ENCODE results near the gene MTHFR. TPM values are rescaled to one million over a fixed set of nuclear protein-coding genes. Genes with fewer than 3 reads are reported as not detected.

Gene MTHFR
- total and polyA plus RNA-seq, 2 donors: 9.4 to 11.7 TPM

- Histone ChIP-seq H3K36me3 (ENCODE audit: control insufficient read depth in 2 of 2, insufficient read depth in 2 of 2, low read length in 1 of 2) (peaks cover 0 to 7% of the 10 kb centered on the region in 2 donors), H3K27me3 (ENCODE audit: control insufficient read depth in 2 of 2, insufficient read depth in 1 of 2, low read length in 1 of 2) (peaks cover 0 to 3% of the 10 kb centered on the region in 2 donors), H3K27ac (ENCODE audit: low read depth in 1 of 2, low read length in 1 of 2) (no peak overlapping the region), H3K4me3 (ENCODE audit: low read length in 2 of 2) (no peak overlapping the region), H3K9me3 (ENCODE audit: control insufficient read depth in 2 of 2, insufficient read depth in 1 of 2, low read length in 1 of 2) (no peaks in the 10 kb centered on the region), H3K4me1 (ENCODE audit: control insufficient read depth in 2 of 2, insufficient read depth in 2 of 2, low read length in 2 of 2) (no peaks in the 10 kb centered on the region)
- WGBS: 89% methylated on average over 17 of the region's 17 CpGs
- DNase-seq (ENCODE audit: low read depth in 6 of 9, low spot score in 9 of 9): no peak
Measured at GRCh38 chr1:11752359-11753088, 53.2 kb downstream of the MTHFR start.

- peaks cover 0 to 3% of the 10 kb centered on the region in 2 donors for H3K27me3 ChIP-seq (ENCODE audit: control insufficient read depth in 2 of 2, insufficient read depth in 1 of 2, low read length in 1 of 2)
- DNase-seq (ENCODE audit: low read depth in 6 of 9, low spot score in 9 of 9): no peak
- H3K4me3 ChIP-seq (ENCODE audit: low read length in 2 of 2): no peak overlapping the region
- H3K9me3 ChIP-seq (ENCODE audit: control insufficient read depth in 2 of 2, insufficient read depth in 1 of 2, low read length in 1 of 2): no peaks in the 10 kb centered on the region
- 97% methylated on average over 9 of the region's 9 CpGs for WGBS
- peaks cover 0 to 7% of the 10 kb centered on the region in 2 donors for H3K36me3 ChIP-seq (ENCODE audit: control insufficient read depth in 2 of 2, insufficient read depth in 2 of 2, low read length in 1 of 2)
- H3K27ac ChIP-seq (ENCODE audit: low read depth in 1 of 2, low read length in 1 of 2): no peak overlapping the region
- H3K4me1 ChIP-seq (ENCODE audit: control insufficient read depth in 2 of 2, insufficient read depth in 2 of 2, low read length in 2 of 2): no peaks in the 10 kb centered on the region
Measured at GRCh38 chr1:11751087-11751486, 54.7 kb downstream of the MTHFR start.

GRCh38 chr1:11749996-11750395, 55.8 kb downstream of the MTHFR start:
- Histone ChIP-seq H3K27ac (ENCODE audit: low read depth in 1 of 2, low read length in 1 of 2) (no peak overlapping the region), H3K4me3 (ENCODE audit: low read length in 2 of 2) (no peak overlapping the region), H3K27me3 (ENCODE audit: control insufficient read depth in 2 of 2, insufficient read depth in 1 of 2, low read length in 1 of 2) (peaks cover 0 to 3% of the 10 kb centered on the region in 2 donors), H3K36me3 (ENCODE audit: control insufficient read depth in 2 of 2, insufficient read depth in 2 of 2, low read length in 1 of 2) (peaks cover 0 to 7% of the 10 kb centered on the region in 2 donors), H3K9me3 (ENCODE audit: control insufficient read depth in 2 of 2, insufficient read depth in 1 of 2, low read length in 1 of 2) (no peaks in the 10 kb centered on the region), H3K4me1 (ENCODE audit: control insufficient read depth in 2 of 2, insufficient read depth in 2 of 2, low read length in 2 of 2) (no peaks in the 10 kb centered on the region)
- 98% methylated on average over 15 of the region's 15 CpGs for WGBS
- DNase-seq (ENCODE audit: low read depth in 6 of 9, low spot score in 9 of 9): no peak

- Histone ChIP-seq H3K4me3 (ENCODE audit: low read length in 2 of 2) (no peak overlapping the region), H3K27ac (ENCODE audit: low read depth in 1 of 2, low read length in 1 of 2) (no peak overlapping the region), H3K36me3 (ENCODE audit: control insufficient read depth in 2 of 2, insufficient read depth in 2 of 2, low read length in 1 of 2) (peaks cover 0 to 7% of the 10 kb centered on the region in 2 donors), H3K27me3 (ENCODE audit: control insufficient read depth in 2 of 2, insufficient read depth in 1 of 2, low read length in 1 of 2) (no peaks in the 10 kb centered on the region), H3K4me1 (ENCODE audit: control insufficient read depth in 2 of 2, insufficient read depth in 2 of 2, low read length in 2 of 2) (no peaks in the 10 kb centered on the region), H3K9me3 (ENCODE audit: control insufficient read depth in 2 of 2, insufficient read depth in 1 of 2, low read length in 1 of 2) (no peaks in the 10 kb centered on the region)
- peak in 3 of 9 donors; percentile 31 to 45 (median 32) for DNase-seq (ENCODE audit: low read depth in 6 of 9, low spot score in 9 of 9)
- 85% methylated on average over 9 of the region's 9 CpGs for WGBS
Measured at GRCh38 chr1:11749203-11749689, 56.5 kb downstream of the MTHFR start.

- 97% methylated on average over 27 of the region's 27 CpGs for WGBS
- no peaks in the 10 kb centered on the region for H3K9me3 ChIP-seq (ENCODE audit: control insufficient read depth in 2 of 2, insufficient read depth in 1 of 2, low read length in 1 of 2)
- peaks cover 0 to 7% of the 10 kb centered on the region in 2 donors for H3K36me3 ChIP-seq (ENCODE audit: control insufficient read depth in 2 of 2, insufficient read depth in 2 of 2, low read length in 1 of 2)
- H3K27ac ChIP-seq (ENCODE audit: low read depth in 1 of 2, low read length in 1 of 2): no peak overlapping the region
- no peaks in the 10 kb centered on the region for H3K27me3 ChIP-seq (ENCODE audit: control insufficient read depth in 2 of 2, insufficient read depth in 1 of 2, low read length in 1 of 2)
- H3K4me3 ChIP-seq (ENCODE audit: low read length in 2 of 2): no peak overlapping the region
- DNase-seq (ENCODE audit: low read depth in 6 of 9, low spot score in 9 of 9): no peak
- H3K4me1 ChIP-seq (ENCODE audit: control insufficient read depth in 2 of 2, insufficient read depth in 2 of 2, low read length in 2 of 2): no peaks in the 10 kb centered on the region
Measured at GRCh38 chr1:11748294-11749202, 57.2 kb downstream of the MTHFR start.

- Histone ChIP-seq H3K27ac (ENCODE audit: low read depth in 1 of 2, low read length in 1 of 2) (no peak overlapping the region), H3K27me3 (ENCODE audit: control insufficient read depth in 2 of 2, insufficient read depth in 1 of 2, low read length in 1 of 2) (no peaks in the 10 kb centered on the region), H3K4me3 (ENCODE audit: low read length in 2 of 2) (no peak overlapping the region), H3K36me3 (ENCODE audit: control insufficient read depth in 2 of 2, insufficient read depth in 2 of 2, low read length in 1 of 2) (peaks cover 0 to 7% of the 10 kb centered on the region in 2 donors), H3K4me1 (ENCODE audit: control insufficient read depth in 2 of 2, insufficient read depth in 2 of 2, low read length in 2 of 2) (no peaks in the 10 kb centered on the region), H3K9me3 (ENCODE audit: control insufficient read depth in 2 of 2, insufficient read depth in 1 of 2, low read length in 1 of 2) (no peaks in the 10 kb centered on the region)
- 93% methylated on average over 20 of the region's 20 CpGs for WGBS
- DNase-seq (ENCODE audit: low read depth in 6 of 9, low spot score in 9 of 9): no peak
Measured at GRCh38 chr1:11746795-11747487, 58.8 kb downstream of the MTHFR start.

GRCh38 chr1:11746092-11746491, 59.7 kb downstream of the MTHFR start:
- H3K36me3 ChIP-seq (ENCODE audit: control insufficient read depth in 2 of 2, insufficient read depth in 2 of 2, low read length in 1 of 2): peaks cover 0 to 7% of the 10 kb centered on the region in 2 donors
- no peaks in the 10 kb centered on the region for H3K9me3 ChIP-seq (ENCODE audit: control insufficient read depth in 2 of 2, insufficient read depth in 1 of 2, low read length in 1 of 2)
- no peaks in the 10 kb centered on the region for H3K27me3 ChIP-seq (ENCODE audit: control insufficient read depth in 2 of 2, insufficient read depth in 1 of 2, low read length in 1 of 2)
- no peak for DNase-seq (ENCODE audit: low read depth in 6 of 9, low spot score in 9 of 9)
- WGBS: 96% methylated on average over 6 of the region's 6 CpGs
- no peak overlapping the region for H3K27ac ChIP-seq (ENCODE audit: low read depth in 1 of 2, low read length in 1 of 2)
- H3K4me3 ChIP-seq (ENCODE audit: low read length in 2 of 2): no peak overlapping the region
- peaks cover 4 to 5% of the 10 kb centered on the region in 2 donors for H3K4me1 ChIP-seq (ENCODE audit: control insufficient read depth in 2 of 2, insufficient read depth in 2 of 2, low read length in 2 of 2)

- Histone ChIP-seq H3K36me3 (ENCODE audit: control insufficient read depth in 2 of 2, insufficient read depth in 2 of 2, low read length in 1 of 2) (peaks cover 0 to 7% of the 10 kb centered on the region in 2 donors), H3K4me1 (ENCODE audit: control insufficient read depth in 2 of 2, insufficient read depth in 2 of 2, low read length in 2 of 2) (peaks cover 16% of the 10 kb centered on the region in 2 donors)
Measured at GRCh38 chr1:11744287-11744686, 61.5 kb downstream of the MTHFR start.

More at GRCh38 chr1:11744287-11744686, 61.5 kb downstream of the MTHFR start:
- H3K4me3 ChIP-seq (ENCODE audit: low read length in 2 of 2): no peak overlapping the region
- no peak for DNase-seq (ENCODE audit: low read depth in 6 of 9, low spot score in 9 of 9)
- no peaks in the 10 kb centered on the region for H3K9me3 ChIP-seq (ENCODE audit: control insufficient read depth in 2 of 2, insufficient read depth in 1 of 2, low read length in 1 of 2)
- H3K27ac ChIP-seq (ENCODE audit: low read depth in 1 of 2, low read length in 1 of 2): no peak overlapping the region
- 88% methylated on average over 9 of the region's 9 CpGs for whole genome bisulfite sequencing
- no peaks in the 10 kb centered on the region for H3K27me3 ChIP-seq (ENCODE audit: control insufficient read depth in 2 of 2, insufficient read depth in 1 of 2, low read length in 1 of 2)

Measured in thymus (tissue), 11 donors.